ENCODE results near the gene HUS1.

- TF ChIP-seq EP300 (IDR thresholded peaks at IDR 0.05) (no peak), CTCF (IDR thresholded peaks at IDR 0.05) (no peak), POLR2AphosphoS5 (IDR thresholded peaks at IDR 0.05) (no peak), POLR2A (IDR thresholded peaks at IDR 0.05; ENCODE audit: low read depth) (no peak)
Observed at GRCh38 chr7:48011951-48012350, 32.5 kb upstream of the HUS1 start.

Data from esophagus muscularis mucosa (tissue), 4 donors.